ENCODE measurements around the gene TOMM40.

GRCh38 chr19:44845612-44846454 is 45.2 kb upstream of the TOMM40 start, which contains the start of gene NECTIN2:
- TF ChIP-seq CTCF (IDR thresholded peaks at IDR 0.05) (peak; percentile 26 to 90 (median 83)), POLR2A (IDR thresholded peaks at IDR 0.05) (peak; percentile 93), EP300 (IDR thresholded peaks at IDR 0.05) (peak; percentile 34)
